ENCODE data around the gene GSTT2B.
A peak's percentile ranks its signal among the peaks of the same experiment; 100 is the strongest.
"Not testable (repeated sequence)": the region's sequence is repeated elsewhere in the genome, so short reads cannot be mapped to it uniquely, and the experiment has no call there.

Gene GSTT2B

DNA sequence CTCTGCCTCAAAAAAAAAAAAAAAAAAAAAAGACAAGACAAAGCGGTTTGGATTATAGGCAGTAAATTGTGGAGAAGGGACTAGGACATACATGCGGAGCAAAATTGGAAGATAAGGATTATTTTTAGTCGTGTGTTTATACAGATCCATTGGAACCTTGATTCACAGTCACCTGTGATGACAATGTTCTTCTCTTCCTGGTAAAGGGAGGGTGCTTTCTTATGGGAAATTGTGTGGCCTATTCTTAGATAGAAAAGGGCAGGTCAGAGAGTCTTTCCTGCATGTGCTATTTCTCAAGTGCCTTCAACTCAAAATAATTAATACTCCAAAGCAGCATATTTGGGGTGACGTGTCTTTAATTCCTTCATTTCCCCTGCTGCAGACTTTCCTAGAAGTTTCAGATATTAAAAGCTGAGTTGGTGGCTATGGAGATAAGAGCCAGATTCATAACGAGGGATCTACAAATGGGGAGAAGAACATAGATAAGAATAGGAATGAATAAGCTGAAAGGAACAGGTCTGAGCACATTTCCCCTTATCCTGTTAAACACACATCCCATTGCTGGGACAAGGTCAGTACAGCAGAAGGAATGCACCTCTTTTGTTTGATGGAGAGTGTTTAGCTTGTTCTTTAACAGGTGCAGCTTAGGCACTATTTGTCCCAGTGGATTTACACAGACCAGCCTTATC, 22.5 kb downstream of the GSTT2B start:
- ATAC-seq = no peak

DNA sequence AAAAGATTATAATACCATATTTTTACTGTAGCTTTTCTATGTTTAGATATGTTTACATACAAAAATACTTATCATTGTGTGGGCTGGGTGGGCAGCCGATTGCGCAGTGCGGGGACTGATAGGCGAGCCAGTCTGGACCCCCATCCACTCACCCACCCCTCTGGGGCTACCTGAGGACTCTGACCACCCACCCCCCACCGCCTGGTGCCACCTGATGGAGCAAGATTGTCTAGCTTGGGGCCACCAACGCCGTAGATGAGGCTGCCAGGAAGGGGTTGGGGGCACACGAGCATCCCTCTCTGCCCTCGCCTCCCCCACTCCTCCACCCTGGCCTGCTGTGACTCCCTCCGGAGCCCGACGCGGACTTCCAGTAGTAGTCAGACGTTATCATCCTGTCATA, 34.4 kb downstream of the GSTT2B start:
- no peak for ATAC-seq

DNA sequence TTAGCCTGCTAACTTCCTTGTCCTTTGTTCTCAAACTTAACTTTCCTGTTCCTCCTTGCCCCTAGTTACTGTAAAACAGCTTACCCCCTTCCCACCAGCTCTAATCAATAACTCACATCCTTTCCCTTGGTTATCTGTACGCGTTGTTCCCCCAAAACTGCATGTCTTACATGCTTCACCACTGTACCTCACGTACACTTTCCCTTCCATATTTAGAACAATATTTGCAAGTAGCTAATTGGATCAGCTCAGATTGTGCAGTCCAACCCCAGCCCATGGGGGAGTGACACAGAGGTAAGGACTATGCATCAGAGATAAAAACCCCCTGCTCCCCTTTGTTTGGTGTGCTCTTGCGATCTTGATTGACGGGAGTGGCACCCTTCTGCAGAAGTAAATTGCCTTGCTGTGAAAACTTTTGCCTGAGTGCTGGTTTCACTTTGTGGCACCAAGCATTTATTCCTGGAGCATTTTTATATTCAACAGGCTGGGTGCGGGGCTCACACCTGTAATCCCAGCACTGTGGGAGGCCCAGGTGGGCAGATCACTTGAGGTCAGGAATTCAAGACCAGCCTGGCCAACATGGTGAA, 35.9 kb downstream of the GSTT2B start:
- no peak for ATAC-seq

DNA sequence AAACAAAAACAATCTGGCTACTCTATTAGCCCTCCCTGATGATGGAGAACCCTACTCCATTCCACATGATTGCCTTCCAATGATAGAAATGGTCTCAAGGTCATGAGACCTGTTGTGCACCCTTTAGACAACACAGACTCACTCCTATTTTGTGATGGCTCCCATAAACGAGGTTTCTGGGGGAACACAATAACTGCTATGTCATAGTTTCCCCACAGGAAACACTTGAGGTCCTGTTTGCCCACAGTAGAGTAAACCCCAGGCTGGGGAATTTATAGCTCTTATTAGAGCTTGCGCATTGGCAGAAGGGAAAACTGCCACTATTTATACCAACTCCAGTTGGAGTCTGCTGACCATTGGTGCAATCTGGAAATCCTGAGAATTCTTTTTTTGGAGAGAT, 38.1 kb downstream of the GSTT2B start:
- no peak for ATAC-seq

DNA sequence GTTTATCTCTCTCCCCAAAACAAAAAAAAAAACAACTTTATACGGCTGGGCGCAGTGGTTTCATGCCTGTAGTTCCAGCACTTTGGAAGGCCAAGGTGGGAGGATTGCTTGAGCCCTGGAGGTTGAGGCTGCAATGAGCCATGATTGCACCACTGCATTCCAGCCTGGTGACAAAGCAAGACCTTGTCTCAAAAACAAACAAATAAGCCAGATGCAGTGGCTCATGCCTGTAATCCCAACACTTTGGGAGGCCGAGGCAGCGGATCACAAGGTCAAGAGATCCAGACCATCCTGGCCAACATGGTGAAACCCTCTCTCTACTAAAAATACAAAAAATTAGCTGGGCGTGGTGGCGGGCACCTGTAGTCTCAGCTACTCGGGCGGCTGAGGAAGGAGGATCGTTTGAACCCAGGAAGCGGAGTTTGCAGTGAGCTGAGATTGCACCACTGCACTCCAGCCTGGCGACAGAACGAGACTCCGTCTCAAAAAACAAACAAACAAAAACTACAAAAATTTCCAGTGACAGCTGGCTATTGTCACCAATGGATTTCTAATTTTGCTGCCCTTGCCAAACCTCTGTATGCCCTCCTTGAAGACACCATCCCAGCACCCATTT, 39.3 kb downstream of the GSTT2B start:
- ATAC-seq = not testable (repeated sequence)

DNA sequence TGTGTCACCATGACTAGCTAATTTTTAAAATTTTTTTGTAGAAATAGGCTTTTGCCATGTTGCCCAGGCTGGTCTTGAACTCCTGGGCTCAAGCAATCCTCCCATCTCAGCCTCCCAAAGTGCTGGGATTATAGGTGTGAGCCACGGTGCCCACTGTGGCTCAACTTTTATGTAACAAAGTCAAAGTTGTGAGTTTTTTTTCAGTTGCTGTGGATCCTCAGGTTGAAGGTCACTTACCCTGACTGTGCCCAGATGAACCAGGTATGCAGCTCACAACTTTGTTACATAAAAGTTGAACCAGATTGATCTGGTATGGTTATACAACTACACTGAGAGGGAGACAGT, 40.8 kb downstream of the GSTT2B start:
- ATAC-seq = not testable (repeated sequence)

DNA sequence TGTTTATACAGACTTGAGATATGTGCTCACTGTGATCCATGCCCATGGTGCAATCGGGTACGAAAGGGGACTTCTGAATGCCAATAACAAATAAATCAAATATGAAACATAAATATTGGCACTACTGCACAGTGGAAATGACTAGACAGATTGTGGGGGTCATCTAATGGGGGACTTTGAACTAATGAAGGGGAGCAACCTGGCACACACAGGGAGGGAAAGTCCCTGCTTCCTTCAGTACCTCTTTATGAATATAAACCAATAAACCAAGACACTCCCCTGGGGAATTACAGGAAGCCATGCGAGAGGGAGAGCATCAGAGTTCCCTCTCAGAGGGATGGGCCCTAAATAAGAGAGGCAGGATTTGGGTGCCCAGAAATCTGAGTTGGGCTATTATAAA, 45.7 kb downstream of the GSTT2B start:
- ATAC-seq = no peak

DNA sequence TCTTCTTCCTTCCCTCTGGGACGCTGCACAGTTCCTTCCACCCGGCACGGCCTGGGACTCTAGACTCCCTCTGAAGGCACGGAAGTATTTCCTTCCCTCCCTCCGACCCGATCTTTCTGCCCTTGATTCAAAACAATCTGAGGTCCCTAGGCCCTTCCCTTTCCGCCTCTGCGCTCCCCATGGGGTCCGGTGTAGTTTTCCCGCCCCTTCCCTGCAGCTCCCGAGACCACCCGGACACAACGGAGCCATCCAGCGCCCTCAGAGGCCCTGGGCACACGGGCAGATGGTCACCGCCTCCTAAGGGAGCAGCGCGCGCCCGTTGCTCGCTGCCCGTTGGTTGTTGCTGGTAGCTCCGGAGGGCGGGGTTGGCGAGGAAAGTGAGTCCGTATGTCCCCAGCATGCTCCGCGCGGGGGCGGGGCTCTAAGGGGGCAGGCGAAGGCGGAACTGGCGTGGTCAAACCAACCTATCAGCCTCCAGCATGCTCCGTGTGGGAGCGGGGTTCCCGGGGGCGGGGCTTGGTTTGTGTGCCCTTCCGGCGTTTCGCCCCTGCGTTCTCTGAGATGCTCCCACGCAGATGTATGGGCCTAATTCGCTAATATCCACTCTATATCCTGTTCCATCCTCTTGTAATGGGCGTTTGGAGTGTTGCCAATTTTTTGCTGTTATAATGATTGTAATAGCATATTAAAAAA, 47.2 kb downstream of the GSTT2B start:
- ATAC-seq = peak; percentile 99 to 100

DNA sequence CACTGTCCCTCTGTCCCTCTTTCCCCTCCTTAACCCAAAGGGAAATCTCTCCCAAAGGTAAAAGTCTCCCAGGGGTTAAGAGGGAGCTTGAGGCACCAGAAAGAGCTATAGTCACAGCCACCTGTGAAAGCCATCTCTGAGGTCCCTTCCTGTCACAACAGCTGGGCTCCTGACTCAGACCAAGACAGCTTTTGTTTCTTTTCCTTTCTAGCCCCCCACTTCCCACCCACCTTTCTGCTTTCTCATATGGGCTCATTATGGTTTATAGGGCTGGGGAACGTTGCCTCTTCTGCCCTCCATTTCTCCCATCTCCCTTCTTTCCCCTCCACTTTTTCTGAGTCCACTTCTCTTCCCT, 47.7 kb downstream of the GSTT2B start:
- peak in 1 of 2 donors; percentile 8 for ATAC-seq

DNA sequence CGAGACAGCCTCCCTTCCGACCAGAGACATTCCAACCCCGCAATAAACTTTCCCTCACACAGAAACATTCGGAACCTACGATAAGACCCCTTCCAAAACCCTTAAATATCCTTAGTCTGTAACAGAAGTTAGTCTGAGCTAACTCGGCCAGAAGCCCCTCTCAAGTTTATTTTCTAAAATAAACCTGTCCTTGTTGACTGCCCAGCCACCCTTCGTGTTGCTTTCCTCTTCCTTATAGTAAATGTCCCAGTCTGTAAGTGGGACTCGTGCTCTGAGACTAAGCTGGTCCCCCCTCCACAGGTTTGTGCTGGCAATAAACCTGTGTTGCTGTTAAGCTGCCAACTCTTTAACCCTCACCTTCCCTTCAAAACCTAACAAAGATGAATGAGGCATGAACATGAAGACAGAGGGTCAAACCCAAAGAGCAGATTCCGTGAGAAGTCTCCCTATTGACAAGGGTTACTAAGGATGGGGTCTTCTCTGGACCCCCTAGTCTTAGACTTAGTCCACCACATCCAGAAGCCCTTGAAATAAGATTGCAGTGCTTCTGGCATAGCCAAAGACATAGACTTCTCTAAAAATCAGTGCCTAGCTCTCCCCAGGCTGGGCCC, 48.6 kb downstream of the GSTT2B start:
- no peak for ATAC-seq

DNA sequence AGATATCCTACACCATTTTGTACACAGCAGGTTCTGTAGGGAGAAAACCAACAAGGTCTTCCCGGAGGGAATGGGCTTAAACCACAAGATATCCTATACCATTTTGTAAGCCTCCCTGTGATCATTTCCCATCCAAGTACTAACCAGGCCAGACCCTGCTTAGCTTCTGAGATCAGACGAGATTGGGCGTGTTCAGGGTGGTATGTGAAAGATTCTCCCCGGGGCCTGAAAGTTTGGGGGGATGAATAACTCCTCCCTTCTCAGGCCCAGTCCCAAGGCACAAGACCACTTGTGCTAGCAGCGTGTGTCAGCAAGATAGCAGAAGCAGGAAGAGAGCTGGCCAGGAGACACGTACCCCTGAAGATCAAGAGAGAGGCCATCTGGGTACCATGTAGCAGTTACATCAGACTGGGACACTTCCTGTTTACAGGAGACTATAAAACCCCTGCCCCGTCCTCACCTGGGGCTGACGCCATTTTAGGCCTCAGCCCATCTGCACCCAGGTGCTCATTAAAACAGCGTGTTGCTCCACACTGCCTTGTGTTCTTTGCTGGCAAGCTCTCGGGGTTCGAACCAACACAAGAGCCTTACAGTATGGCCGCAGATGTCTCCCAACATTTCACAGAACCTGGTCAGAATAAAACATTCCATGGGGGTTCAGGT, 49.5 kb downstream of the GSTT2B start:
- ATAC-seq = no peak

DNA sequence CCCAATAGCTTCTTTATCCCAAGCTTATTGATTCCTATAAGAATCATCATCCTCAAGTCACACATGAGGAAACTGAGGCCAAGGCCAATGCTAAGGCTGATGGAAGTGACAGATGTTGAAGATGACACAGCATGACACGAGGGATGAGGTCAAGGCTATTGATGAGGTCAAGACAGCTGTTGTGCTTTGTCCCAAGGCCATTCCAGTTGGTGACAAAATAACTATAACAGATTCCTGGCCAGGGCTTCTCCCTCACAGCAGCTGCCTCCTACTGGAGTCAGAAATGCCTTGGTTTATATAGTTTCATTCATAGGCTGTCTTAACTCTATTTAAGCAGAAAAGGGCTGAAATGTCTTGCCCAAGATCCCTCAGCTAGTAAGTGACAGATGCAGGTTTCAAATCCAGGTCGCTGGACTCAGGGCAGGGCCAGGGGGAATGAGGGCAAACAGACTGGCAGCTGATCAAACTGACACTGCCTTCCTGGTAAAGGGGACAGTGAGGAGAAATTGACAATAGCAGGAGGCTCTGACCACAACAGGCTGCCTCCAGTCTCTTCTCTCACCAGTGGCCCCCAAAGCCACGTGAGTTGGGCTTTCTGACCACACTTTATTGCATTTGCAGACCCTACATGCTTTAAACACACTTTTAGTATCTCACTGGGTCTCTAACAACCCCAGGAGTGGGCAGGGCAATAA, 50.4 kb downstream of the GSTT2B start:
- no peak for ATAC-seq

DNA sequence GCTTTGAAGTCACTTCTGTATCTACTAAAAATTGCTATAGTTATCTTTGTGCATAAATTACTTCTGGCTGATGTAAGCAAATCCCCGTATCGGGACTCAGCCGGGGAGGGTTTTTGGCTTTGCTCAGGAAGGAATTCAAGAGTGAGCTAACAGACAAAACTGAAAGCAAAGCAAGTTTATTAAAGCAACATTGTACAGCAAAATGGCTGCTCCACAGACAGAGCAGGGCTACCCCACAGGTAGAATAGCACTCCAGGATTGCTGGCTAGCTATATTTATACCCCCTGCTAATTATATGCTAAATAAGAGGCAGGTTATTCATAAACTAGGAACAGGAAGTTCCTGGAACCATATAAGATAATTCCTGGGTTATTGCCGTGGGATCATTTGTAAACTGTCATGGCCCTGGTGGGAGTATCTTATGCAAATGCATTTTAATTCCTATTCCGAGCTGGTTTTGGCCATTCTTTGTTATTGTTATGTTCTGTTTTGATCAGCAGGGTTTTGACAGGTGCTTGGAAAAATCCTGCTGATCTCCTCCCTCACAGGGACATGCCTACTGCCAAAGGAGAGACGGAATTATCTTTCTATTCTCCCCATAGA, 51.6 kb downstream of the GSTT2B start:
- no peak for ATAC-seq

DNA sequence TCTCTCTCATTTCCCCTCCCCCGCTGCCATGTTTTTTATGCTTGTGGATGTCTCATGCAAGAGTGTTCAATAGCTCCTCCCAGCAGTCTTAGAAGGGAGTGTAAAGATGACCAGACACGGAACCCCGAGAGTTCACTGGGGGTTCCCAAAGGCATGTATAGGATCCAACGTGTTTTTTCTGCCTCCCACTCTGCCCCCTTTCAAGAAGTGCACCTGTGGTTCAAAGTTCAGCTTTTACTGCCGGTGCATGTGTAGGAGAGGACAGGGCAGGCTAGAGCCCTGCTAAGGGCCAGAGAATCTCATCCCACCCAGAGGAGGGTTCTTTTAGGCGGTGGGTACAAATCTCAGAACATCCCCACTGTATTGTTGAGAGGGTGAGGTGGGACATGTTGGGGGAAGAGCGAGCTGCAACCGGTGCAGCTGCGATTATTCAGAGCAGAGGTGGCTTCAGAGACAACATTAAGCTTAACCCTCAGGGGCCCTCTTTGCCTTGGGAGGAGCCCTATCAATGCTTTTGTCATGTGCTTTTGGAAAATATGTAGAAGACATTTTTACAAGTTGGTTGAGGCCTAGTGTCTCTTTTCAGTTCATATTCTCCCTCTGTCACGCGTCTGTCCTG, 52.3 kb downstream of the GSTT2B start:
- no peak for ATAC-seq

DNA sequence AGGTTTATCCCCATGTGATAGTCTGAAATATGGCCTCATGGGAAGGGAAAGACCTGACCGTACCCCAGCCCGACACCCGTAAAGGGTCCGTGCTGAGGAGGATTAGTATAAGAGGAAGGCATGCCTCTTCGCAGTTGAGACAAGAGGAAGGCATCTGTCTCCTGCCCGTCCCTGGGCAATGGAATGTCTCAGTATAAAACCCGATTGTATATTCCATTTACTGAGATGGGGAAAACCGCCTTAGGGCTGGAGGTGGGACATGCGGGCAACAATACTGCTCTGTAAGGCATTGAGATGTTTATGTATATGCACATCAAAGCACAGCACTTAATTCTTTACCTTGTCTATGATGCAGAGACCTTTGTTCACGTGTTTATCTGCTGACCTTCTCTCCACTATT, 53.6 kb downstream of the GSTT2B start:
- not testable (repeated sequence) for ATAC-seq

Measured in activated CD4-positive, CD25-positive, alpha-beta regulatory T cell treated with anti-CD3 and anti-CD28 coated beads, Interleukin-2, amount 50 U/mL, for 24 hours (primary cell).